ENCODE measurements around the gene ZNF263.
A peak's percentile ranks its signal among the peaks of the same experiment; 100 is the strongest.

Gene ZNF263

DNA sequence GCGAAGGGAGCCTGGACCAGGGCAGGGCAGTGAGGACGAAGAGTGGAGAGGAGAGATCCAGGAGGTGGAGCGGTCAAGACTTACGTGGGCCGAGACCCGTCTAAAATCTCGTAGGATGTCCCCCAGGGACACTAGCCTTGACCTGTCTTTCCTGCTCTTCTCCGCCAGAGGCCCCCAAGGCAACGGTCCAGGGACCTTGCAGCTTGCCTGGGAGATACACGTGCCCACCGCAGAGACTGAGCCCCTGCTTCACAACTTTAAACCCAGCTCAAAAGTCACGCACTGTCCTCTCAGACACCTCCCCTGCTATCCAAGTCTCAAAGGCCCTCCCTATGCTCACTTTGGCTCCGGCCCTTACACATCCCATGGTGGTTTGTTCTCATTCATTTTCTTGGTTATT, 12.5 kb downstream of the ZNF263 start:
- DNase-seq (ENCODE audit: low read depth): no peak
- no peak for TF ChIP-seq CTCF (conservative IDR thresholded peaks at IDR 0.05; ENCODE audit: low read length)
- H3K4me3 ChIP-seq (ENCODE audit: low read length): no peak overlapping the region

DNA sequence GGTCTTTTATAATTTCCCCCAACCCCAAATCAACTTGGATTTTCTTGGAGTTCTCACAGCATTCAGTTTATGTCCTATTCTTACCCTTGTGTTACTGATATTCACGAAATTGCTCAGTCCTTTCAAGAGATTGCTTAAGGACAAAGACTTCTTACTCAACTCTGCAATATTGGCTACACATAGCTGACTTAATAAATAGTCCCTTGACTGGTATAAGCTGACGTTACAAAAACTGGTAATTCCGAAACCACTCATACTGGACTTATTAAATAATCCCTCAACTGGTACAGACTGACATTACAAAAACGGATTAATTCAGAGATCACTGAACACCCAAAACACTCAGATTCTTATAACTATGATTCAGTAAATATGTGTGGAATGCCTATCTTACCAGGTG, 21.1 kb downstream of the ZNF263 start:
- peak overlapping the region; percentile 90 for H3K4me3 ChIP-seq (ENCODE audit: low read length)
- DNase-seq (ENCODE audit: low read depth): peak; percentile 17
- no peak for TF ChIP-seq CTCF (conservative IDR thresholded peaks at IDR 0.05; ENCODE audit: low read length)

GRCh38 chr16:3305109-3306068, 22.1 kb downstream of the ZNF263 start, which contains the start of the genes TIGD7 and ZNF75A:
TIGD7 (minus strand) TSS chr16:3305430; CDS start chr16:3300614, 4,816 bp downstream.
ZNF75A (plus strand) TSS chr16:3305497; CDS start chr16:3308429, 2,932 bp downstream.
- peak; percentile 90 for DNase-seq (ENCODE audit: low read depth)
- H3K4me3 ChIP-seq (ENCODE audit: low read length): peak within 1 kb of the TSS; percentile 90
- TF ChIP-seq CTCF (conservative IDR thresholded peaks at IDR 0.05; ENCODE audit: low read length): 0 out of 2 replicates have a peak, but pooled peaks have one; percentile 1

GRCh38 chr16:3306078-3306477, 22.8 kb downstream of the ZNF263 start:
- DNase-seq (ENCODE audit: low read depth): no peak
- peak overlapping the region; percentile 90 for H3K4me3 ChIP-seq (ENCODE audit: low read length)
- no peak for TF ChIP-seq CTCF (conservative IDR thresholded peaks at IDR 0.05; ENCODE audit: low read length)

GRCh38 chr16:3311496-3311895, 28.2 kb downstream of the ZNF263 start:
- no peak for DNase-seq (ENCODE audit: low read depth)

GRCh38 chr16:3317315-3317999, 34.2 kb downstream of the ZNF263 start:
- H3K4me3 ChIP-seq (ENCODE audit: low read length): no peak overlapping the region
- no peak for TF ChIP-seq CTCF (conservative IDR thresholded peaks at IDR 0.05; ENCODE audit: low read length)
- DNase-seq (ENCODE audit: low read depth): no peak

More at GRCh38 chr16:3311496-3311895, 28.2 kb downstream of the ZNF263 start:
- no peak overlapping the region for H3K4me3 ChIP-seq (ENCODE audit: low read length)
- TF ChIP-seq CTCF (conservative IDR thresholded peaks at IDR 0.05; ENCODE audit: low read length): no peak

Measured in AG10803 (cell line).